ENCODE measurements around the gene CCL24.

GRCh38 chr7:75772081-75773077 lies 41.2 kb downstream of the CCL24 start, which contains the start of gene CCL26:
- TF ChIP-seq CTCF (IDR thresholded peaks at IDR 0.05) (no peak), POLR2AphosphoS5 (IDR thresholded peaks at IDR 0.05; ENCODE audit: low read depth, low read length) (no peak), TCF7L2 (IDR thresholded peaks at IDR 0.05; ENCODE audit: low read depth, low read length) (no peak), REST (IDR thresholded peaks at IDR 0.05; ENCODE audit: insufficient read depth in 1 of 2, low read depth in 2 of 2, low read length in 1 of 2) (no peak)
